NCI-H1092 (cell line): Measurements from ENCODE around the gene RAP1GAP.
"Not testable (repeated sequence)": the region's sequence is repeated elsewhere in the genome, so short reads cannot be mapped to it uniquely, and the experiment has no call there.

ENCODE experiments used
- DNase-seq: peaks from one replicate; lab custom pipeline; 2025; lab: John Stamatoyannopoulos, UW

RAP1GAP gene

DNA sequence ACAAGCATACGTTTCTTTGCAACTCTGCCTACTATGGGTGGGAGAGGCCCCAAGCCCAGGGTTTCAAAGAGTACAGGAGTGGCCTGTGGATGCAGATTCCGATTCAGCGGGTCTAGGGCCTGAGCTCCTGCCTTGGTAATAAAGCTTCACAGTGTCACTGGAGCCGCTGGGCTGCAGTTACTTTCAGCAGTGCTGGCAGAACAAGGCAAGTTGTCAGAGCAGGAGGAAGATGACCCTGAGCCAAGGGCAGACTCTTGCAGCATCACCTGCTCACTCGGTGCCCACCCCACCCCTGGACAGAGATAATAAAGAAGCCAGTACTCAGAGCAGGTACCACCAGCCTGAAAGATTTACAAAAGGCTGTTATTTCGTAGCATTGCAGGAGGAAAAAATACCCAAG lies 8.0 kb upstream of the RAP1GAP start:
- no peak for DNase-seq

DNA sequence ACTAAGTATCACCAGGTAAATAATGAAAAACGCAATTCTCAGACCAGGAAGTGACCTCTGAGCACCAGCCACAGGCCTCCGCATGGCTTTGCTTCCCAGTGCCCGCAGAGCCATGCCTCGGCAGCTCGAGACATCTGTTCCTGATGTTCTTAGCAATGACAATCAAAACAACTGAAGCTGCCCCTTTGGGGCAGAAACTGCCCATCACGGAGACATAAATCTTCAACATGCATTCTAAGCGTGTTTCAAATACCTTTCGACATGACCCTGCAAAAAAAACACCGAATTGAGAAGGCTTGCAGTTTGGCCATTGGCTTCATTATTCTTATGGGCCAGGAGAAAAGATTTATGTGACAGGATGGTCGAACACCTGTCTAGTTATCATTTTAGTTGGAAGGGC lies 5.8 kb upstream of the RAP1GAP start:
- no peak for DNase-seq

DNA sequence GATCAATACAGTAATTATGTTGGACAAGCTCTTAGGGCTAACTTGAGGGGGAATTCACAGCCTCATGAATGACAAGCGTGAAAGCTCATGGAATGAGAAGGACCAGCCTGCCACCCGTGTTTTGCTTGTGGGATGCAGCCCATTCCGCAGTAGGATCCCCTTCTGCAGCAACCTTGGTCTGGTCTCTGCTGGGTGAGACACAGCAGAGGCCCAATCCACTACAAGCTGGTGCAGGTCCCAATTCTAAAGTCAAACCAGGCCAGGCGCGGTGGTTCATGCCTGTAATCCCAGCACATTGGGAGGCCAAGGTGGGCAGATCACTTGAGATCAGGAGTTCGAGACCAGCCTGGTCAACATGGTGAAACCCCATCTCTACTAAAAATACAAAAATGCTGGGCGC lies 4.7 kb upstream of the RAP1GAP start:
- DNase-seq: not testable (repeated sequence)

DNA sequence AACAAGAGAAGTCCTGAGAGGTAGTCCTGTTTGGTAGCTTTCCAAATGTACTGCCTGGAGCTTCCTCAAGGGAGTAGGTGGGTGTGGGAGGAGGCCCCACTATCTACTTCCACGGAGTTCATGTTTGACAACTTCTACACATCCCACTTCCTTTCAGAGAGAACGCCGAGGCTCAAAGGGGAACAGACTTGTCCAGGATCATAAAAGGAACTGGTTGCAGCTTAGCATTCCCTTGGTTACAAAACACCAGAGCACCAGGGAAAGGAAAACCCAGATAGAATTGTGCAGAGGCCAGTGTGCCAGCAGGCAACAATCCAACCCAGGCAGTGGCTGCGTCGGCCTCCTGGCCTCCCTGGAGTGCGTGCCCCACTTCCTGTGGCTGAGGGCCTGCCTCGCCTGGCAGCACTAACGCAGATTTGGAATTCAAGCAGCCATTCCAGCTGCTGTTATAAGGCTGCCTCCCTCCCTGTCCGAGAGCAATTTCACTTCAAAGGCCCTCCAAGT lies 4.2 kb upstream of the RAP1GAP start:
- no peak for DNase-seq

DNA sequence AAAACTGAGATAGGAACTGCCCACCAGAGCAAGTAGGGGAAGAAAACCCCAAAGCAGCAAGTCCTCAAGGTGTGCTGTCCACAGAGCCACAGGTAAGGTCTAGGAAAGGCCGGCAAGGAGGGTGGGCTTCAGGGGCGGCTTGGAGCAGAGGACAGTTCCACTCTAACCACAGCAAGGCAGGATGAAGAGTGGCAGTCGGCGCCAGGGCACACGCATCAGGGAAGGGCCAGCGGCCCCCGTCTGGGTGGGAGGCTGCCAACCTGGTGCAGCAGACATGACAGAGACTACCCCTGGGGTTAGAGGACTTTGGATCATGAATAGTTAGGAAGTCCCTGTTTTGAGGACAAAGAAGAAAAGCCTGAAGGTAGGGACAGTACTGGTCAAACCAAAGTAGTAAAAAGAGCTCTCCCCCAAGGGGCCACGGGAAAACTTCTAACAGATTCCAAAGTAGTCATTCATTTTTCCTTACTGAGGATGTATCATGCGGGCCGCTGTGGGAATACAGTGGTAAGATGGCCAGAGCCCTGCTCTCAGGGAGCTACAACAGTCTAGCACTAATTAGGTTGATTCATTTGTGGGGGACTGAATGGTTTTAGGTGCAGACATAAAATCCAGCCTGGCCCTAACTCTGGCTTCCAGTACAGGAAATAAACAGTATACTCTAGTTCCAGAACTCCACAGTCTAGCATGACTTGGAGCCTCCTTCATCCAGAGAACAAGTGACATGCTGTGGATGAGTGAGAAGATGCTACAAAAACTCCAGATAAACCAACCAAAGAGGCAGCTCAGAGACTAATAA lies 3.5 kb upstream of the RAP1GAP start:
- DNase-seq: no peak

DNA sequence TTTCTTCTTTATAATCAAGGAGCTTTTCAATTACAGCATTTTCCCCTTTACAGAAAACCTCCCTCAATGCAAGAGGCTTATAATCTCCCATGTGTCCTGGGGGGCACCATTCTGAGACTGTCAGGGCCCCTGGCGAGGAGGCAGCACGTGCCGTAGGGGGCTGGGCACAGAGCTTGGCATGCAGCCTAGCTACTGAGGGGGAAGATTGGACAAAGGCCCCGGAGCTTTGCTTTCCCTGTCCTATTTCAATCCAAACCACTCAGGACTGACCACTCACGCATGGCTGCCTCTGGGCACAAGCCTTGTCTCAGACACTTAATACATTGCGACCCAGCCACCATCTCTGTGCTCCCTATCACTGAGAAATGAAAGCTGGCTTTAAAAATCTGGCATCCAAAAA lies 2.8 kb upstream of the RAP1GAP start:
- peak; percentile 33 for DNase-seq

DNA sequence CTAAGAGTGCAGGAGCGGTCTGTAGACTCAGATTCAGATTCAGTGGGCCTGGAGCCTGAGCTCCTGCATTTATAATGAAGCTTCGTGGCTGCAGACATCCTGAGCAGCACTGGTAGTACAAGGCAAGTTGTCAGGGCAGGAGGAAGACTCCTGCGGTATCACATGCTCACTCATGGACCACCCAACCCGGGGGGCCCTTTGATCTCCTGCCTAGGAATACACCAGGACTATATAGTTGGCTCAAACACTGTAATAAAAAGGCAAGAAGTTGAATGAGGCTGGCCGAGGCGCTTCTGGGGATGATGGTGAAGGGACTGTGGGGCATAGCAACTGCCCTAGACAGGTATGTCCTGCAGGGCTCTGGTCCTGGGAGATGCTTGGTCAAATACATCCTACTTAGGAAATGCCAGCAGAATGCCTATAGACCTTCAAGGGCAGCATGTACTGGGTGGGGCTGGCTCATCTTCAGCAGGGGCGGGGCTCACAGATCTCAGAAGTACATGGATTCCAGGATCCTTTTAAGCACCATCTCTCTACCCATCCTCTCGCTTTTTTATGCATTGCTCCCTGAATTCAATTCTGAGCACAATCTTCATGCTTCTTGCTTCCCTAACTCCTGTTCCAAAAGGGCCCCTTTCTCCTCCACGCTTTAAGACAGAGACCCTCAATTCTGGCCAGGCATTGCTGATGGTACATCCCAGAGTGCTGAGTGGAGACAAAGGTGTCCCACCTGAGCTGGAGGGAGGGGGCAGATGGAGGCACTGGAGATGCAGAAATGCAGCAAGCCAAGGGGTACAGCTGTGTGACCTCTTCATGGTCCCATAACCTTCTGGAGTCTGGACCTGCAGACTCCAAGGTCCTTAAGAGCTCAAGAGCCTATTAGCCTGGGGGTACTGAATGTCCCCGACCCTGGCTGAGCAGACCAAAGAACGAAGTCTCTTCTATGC lies 2.1 kb upstream of the RAP1GAP start:
- DNase-seq: no peak

DNA sequence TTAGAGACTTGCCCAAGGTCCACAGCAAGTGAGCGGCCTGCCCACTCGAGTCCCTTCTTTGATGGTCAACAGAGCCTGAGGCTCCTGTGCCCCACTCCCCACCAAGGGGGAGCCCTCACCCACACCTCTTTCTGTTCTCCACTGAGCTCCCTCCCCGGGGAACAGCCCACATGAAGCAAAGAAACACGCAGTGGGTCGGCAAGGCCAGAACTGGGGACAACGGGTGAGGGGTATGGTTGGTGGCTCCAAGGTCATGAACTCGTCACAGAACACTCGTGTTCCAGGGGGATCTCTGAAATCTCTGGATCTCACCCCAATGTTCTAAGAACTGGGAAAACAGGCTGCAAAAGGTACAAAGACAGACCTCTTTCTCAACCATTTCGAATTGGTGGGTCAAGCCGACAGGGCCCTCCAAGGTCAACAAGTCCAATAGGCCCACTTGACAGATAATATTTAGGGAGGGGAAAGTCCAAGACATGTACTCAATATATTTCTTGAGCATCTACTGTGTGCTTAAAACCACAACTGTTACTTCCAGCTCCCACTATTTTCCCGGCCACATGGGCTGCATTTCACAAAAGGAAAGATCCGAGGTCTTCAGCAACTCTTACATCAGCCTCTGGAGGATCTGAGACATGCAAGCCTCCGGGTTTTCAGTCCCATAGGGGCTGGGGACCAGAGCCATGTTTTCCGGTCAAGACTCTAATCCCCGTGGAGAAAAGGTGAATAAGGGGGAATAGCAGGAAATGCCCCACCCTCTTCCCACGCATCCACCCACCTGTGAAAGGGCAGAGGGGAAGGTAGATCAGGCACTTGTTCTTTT lies 1.1 kb upstream of the RAP1GAP start:
- DNase-seq: no peak

DNA sequence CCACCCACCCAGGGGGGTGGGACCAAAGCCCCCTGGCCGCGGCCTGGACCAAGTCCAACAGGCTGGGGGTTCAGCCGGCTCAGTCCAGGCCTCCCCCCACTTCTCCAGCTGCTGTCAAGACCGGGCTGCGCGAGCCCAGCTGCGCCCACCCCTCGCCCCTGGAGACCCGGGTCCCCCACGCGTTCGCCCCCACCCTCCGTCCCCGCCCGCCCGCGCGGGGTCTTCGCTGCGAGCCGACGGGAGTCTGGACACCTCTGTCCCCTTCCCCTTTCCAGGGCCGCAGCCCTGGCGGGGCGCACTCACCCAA lies 253 bp downstream of the RAP1GAP start:
- DNase-seq: no peak

DNA sequence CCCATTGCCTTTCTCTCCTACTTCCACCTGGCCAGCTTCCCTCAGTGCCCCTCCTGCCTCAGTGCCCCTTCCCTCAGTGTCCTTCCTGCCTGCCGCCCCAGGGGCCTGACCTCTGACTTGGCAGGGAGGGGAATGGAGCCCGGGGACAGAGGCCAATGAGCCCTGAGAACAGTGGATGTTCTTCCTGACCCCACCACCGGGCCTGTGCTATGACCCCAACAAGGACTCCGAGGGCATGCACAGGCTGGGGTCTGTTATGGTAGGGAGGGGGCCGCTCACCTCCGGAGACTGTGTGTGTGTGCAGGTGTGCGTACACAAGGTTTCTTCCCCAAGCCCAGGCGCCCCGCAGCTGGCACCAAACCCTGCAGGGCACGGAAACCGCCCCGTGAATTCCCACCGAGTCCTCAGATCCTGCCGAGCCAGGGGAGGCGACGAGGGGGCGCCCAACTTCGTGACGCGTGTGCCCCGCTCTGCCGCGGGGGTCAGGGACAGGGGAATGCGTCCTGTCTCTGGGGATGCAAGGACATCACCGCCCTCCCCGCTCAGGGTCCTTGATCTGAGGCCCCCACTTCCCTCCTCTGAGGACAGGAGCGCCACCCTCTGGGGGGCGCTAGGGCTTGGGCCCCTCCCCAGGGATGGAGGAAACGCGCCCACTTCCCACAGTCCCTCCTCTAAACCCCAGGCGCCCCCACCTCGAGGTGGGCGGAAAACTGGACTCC lies 766 bp downstream of the RAP1GAP start:
- no peak for DNase-seq

DNA sequence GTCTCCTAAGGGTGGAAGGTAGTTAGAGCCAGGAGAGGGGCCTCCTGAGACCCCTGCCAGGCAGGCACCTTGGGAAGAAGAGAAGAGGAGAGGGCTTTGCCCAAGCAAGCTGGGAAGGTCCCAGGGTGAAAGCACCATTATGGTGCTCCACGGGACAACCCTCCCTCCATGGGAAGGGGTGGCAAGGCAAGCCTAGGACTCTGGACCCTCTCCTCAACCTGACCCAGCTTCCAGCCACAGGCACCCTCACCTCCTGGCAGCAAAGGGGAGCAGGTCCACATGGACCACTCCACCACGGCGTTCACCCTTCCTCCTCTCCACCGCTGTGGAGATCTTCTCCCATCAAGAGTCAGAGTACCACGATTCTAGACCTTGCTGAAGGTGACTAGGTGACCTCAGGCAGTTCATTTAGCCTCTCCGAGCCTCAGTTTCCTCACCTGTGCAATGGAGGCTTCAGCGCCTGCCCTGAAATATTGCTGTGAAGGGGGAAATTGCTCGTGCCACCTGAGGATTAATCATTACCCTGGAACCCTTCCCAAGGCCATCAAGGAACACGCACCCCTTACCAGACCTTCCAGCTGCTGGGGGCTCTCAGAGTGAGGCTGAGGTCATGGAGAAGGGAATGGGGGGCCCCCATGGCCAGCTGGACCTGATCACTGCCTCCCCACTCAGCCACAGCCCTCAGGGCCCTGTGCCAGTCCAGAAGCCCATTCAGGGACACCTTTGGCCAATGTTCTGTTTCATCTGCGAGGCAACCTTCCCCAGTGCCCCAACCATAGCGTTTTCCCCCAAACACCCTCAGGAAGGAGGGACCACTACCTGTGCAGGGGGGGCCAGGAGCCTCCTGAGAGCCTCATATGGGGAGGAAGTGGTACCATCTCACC lies 1.6 kb downstream of the RAP1GAP start:
- DNase-seq: no peak

DNA sequence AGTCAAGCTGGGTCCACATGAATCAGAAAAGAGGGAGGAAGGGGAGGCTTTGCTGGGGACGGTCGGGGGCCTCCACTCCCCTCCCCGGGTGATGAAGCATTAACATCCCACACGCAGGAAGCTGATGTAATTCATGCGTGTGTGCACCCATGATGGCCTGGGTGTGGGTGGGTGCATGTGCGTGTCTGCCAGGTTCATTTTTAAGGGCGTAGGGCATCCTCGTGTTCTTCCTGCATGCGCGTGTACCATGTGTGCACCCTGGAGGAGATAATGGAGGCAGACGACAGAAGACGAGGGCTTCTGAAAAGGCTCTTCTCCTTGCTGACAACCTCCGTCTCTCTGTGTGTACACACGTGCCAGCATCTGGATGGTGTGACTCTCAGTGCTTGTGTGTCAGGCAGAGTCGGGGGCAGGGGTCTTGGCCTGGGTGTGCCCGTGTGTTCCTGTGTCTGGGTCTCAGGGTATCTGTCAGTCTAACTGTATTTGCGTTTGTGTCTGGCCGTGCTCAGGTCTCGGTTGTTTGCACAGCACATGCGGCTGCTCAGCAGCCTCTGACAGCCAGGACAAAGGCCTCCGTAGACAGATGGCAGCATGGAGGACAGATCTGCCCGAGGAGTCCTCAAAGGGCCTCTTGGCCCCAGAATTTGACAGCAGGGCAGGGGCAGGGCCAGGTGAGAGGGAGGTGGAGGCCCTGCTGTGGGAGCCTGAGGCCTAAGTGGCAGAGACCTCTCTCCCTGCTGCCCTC lies 2.4 kb downstream of the RAP1GAP start:
- peak; percentile 59 for DNase-seq

DNA sequence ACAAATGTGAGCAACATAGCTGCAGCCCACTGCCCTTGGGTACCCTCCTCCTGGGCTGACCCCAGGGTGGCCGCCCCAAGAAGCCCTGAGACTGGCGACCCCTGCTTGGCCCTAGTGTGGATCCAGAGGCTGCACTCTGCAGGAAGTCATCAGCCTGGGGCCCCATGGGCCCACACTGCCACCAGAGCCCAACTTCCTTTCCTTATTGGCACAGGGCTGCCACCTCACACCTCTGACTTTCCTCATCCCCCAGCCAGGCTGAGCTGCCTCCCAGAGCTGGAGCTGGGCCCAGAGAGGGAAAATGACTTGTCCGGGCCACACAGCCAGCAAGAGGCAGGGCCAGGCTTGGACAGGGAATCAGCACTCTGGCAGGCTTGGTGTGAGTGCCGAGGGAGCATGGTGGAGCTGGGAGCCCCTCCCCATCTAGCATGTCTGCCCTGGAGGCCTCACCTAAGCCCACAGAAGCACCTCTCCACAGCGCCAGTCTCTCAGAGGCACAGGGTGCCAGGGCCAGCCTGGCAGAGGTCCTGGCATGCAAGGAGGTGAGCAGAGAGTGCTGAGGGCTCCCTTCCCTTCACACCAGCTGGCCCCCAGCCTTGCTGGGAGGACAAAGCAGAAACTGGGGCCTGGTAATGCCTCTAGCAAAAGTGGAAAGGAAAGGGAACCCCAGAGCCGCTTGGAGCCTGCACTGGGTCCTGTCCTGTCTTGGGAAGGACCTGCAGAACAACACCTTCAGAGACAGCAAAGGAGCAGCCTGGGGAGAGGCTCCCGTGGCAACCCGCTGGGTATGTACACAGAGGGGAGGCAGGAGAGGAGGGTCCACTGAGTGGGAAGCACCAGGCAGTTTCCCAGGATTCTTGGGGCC lies 3.2 kb downstream of the RAP1GAP start:
- DNase-seq: peak; percentile 52

DNA sequence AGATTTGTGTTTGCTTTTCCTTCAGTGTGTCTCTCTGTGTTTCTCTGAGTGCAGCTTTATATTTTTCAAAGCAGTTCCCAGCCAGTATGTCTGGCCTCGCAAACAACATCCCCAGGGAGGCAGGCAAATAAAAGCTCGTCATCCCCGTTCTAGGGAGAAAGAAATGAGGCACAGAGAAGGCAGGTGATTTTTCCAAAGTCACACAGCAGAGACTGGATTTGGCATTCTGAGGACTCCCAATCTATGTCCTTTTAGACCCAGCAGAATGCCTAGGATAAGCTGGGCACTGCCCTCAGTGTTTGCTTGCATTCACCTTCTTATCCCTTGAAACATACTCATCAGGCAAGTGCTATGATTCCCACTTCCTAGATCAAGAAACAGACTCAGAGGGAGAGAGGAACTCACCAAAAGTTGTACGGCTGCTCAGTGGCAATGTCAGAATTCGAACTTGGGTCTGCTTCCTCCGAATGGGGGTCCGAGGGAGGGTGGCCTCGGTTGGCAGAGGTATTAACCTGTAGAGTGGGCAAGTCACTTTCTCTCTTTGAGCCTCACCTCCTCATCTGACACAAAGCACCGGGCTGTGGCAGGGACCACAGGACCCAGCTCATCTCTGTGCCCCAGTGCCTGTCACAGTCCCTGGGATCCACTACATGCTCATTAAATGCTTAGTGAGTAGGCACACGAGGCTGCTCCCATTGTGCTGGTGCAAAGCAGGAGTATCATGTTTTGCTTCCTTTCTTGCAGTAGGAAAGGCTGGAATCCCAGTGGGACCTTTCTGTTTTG lies 4.2 kb downstream of the RAP1GAP start:
- no peak for DNase-seq

DNA sequence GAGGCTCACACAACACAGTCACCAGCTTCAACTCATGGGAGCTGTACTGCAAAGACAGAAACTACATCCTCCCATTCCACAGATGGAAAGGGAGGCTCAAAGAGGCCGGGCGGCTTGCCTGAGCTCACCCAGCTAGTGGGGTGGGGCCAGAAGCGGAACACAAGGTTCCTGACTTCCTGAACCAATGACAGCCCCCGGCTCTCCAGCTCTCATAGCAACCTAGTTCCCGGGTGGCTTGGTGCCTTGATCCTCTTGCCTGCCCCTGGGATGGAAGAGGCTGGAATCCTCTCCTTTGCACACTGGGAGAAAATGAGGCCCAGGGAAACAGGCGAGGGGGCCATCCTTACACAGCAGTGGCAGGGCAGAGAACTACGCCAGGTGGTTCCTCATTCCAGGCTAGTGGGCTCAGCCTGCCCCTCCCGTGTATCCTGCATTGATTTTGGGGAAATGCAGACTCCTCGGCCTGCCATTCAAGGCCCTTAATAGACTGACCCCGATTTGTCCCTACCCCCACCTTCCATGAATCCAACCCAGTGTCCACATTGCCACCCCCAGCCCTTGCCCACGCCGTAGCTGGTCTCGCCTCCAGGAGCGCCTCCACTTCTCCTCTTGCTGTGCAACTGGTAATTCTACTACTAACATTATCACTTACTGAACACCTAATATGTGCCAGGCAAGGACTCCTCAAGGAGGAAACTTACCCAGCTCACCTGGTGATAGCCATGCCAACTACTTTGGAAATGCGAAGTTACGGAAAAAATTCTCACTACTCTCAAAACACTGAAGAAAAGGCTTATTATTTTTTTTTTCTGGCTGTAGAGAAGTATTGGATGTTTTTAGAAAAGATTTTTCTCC lies 5.0 kb downstream of the RAP1GAP start:
- no peak for DNase-seq

DNA sequence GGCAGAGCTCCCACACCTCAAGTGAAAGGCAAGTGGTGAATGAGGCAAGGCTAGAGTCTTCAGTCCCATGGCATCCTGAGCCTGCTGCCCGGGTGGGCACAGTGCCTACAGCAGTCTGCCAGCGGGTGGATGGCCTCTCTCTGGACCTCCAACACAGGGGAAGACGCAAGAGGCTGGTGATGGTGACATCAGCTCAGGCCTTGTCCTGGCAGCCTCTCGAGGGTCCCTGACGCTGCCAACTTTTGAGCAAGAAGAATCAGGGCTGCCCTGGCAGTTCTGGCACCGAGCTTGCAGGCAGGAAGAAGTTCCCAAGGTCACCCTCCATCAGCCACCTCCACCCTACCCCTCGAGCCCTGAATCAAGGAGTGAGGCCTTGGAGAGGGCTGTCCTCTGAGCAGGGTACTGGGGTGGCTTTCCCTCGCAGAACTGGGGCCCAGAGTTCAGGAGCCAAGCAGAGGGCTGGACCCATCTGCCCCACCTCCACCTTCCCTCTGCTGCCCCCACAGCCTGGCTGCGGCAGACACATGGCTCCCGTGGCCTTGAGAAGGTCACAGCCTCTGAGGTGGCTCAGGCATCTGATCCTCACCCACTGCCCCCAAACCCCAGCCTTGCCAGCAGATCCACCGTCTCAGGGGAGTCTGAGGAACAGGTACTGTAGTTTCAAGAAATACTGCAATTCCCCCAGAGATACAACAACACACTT lies 5.8 kb downstream of the RAP1GAP start:
- no peak for DNase-seq
